Activated CD8-positive, alpha-beta memory T cell treated with anti-CD3 and anti-CD28 coated beads for 48 hours (primary cell): ENCODE data around the gene SGK1.
A peak's percentile ranks its signal among the peaks of the same experiment; 100 is the strongest.

Experiments used
- DNase-seq, 3 experiments: peaks; one replicate each; pipeline ENCODE4 v3.0.0-alpha.2; 2020; ENCODE audit warnings: low read depth in 2 of 3, low spot score in 2 of 3

The SGK1 gene

DNA sequence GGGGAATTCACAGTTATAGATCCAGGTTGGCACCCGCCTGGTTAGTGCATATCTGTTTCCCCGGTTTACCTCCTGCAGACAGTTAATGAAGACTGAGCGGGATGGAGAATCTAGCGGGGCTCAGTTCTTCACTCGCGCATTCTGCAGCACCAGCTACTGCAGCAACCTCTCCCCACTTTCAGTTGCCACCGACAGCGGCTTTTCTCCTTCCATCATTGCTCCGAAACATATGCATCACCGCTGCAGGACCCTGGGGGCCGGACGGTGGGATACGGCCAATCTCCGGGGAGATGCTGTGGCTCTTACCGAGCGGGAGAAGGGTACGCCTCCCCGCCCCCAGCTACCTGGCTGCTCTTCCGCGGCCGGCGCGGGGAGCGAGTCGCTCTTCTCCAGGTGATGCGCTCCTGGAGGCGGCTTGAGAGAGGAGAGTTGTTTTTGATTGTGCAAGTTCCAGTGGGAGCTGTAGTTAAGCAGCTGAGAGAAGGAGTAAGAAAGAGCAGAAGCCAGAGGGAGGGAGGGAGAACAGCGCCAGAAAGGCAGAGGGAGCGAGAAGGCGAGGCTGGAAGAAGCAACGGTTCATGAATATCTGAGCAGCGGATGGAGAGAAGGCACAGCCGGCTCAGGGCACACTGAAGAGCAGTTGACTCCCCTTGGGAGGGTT is at the start of gene SGK1:
Gene SGK1, minus strand, starts transcription at position 642 of the 661 bp plus-strand sequence. CDS start 652 bp downstream, outside the sequence.
- DNase-seq: peak in 1 of 3 experiments; percentile 4

DNA sequence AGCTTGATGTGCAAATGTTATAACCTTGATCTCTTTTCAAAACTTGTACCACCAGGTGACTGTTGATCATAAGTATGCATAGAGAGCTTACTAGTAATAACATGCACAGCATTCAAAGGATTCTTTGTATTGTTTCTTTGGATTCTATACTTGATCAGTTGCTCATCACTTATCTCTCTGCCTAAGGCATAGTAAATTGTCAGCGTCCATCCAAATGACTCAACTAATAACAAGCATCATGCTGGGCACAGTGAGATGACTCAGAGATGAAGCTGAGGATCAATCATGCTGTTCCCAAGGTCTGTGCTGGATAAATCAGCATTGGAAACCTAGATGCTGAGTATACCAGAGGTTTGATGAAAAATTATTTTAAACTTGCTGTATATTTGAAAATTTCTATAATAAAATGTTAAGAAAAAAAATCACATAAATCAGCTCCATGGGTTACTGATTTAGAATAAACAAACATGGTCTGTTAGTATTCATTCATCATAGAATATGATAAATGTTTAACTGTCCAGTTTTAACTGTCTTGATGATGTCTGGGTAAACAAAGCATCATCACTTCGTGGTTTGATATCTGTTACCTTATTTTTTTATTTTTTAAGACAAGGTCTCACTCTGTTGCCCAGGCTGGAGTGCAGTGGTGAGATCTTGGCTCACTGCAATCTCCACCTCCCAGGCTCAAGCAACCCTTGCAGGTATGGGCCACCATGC is 45.6 kb upstream of the SGK1 start:
- no peak for DNase-seq

DNA sequence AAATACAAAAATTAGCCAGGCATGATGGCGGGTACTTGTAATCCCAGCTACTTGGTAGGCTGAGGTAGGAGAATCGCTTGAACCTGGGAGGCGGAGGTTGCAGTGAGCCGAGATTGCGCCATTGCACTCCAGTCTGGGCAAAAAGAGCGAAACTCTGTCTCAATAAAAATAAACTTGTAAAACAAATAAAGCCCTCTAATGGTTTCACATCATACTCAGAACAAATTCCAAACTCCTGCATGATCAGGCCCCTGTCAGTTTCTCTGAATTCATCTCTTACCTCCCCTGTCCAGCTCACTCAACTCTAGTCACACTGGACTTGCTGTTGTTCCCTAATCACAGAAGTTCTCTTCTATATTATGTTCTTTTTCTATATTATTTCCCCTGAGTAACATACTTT is 43.1 kb upstream of the SGK1 start:
- no peak for DNase-seq

DNA sequence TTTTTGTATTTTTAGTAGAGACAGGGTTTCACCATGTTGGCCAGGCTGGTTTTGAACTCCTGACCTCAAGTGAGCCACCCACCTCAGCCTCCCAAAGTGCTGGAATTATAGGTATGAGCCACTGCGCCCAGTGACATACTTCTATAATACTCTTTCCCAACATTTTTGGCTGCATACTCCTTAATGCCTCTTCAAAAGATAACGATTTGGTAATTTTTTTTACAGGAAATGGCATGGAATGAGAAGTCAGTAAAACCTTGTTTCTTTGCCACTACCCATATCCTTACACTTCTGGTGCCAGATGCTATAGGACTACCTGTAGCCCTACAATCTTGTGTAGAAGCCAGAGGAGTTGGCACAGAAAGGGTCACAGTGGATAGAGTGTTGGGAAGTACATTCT is 41.4 kb upstream of the SGK1 start:
- no peak for DNase-seq

DNA sequence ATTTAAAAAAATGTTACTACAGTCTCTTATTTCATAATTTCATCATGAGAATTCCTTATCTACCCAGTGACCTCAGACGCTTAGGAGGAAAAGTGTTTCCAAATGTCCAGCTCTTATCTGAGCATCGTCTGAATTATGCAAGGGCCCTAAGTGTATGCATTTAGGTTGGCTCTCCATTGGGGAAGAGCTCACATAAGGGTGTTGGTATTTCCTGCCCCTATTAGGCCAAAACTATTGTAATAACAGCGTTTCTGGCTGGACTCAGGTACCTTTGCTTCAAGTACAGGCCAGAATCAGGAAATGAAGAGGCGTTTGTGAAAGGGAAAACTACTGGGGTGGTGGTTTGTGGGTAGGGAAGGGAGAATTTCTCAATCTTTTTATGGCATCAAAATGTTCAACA is 40.4 kb upstream of the SGK1 start:
- DNase-seq: no peak

DNA sequence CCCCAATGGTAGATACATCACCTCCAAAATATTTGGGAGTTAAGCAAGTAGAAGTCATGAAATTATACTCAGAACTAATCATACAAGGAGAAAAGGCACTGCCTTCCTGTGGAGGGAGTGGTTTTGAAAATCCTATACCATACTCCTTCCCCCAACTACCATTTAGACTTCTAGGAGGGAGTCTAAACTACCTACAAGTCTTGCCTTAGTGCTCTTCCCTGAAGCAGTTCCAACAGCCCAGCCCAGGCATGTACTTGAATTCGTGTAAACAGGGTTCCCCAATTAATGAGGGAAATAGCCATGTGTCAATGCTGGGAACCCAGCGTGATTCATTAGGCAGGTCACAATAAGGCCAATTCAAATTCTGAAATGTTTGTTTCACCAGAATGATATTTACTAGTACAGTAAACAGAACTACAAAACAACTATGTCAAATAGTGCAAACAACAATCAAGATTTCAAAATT is 39.1 kb upstream of the SGK1 start:
- no peak for DNase-seq

DNA sequence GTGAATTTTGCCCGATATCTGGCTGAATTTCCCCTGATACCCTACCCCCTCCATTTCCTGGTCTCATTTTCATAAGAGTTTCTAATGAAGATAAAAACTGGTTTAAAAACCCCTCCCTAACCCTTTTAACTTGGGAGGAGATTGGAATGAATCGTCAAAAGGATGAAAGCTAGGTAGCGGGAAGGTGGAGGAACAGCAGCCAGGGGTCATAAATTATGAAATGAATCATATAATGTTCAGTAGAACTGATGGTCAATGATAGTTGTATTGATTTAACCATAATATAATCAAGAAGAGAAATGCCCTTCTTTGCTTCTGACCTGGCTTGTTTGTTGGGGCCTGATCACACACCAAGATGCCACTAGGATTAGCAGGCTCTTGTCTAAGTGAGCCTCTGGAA is 38.5 kb upstream of the SGK1 start:
- no peak for DNase-seq

DNA sequence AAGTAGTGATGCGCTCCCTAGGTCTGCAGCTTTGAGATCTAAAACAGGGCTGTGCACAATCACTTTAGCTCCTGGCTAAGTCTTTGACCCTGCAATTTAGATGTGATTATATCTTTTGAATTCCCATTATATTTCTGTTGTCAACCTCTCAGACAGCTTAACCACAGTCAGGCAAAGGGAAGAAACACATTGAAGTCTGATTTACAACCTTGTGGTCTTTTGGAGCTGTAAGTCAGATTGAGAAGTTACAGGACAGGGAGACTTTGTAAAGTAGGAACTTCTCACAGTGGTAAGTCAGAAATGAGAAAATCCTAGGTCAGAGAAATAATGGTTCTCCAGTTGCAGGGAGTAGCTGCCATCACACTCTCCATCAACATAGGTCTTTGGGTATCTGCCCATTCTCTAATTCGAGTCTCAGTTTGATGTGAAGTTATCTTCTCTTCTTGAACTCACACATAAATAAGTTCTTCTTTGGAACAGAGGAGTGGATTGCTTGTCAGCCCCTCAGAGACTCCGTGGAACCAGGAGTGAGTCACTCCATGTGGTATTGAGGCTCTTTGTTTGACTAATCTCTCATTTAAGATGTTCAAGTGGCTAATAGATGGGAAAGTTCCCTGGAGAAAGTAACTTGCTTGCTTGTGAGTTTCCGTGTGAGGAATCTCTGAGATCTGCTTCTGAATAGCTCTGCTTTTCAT is 35.0 kb upstream of the SGK1 start:
- DNase-seq: no peak

DNA sequence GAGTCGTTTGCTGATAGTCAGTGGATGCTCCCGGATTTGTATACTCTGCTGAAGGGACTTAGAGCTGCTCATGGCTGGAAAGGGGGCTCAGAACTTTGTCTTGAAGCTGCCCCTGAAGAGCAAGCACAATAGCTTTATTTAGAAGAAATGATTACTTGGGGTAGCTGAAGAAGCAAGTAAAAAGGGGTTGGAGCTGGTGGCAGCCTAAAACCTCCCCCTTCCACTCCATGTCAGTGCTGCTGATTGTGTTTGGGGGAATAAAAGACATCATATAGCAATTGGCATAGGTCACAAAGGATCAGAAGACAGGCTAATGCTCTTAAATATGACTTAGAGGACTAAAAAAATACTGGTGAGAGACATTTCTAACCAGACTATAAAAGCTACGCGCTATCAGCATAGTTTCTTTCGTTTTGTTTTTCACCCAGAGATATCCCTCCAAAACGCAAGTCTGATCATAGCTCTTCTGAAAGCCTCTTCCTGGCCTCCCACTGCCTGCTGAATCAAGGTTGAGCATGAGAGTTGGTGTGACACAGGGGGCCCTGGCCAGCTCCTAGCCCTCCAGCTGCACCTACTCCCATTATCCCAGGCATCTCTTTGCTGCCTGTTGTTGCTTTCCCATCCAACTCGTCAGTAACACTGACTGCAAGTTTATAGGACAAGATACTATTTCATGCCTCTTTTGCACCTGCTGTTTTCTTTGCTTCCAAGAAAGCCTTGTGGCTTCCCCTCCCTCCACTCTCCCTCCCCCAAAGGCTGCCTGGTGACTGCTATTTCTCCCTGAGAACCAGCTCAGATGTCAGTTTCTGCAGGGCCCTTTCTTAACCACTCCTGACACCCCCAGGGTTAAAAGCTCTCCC is 33.9 kb upstream of the SGK1 start:
- DNase-seq: no peak

DNA sequence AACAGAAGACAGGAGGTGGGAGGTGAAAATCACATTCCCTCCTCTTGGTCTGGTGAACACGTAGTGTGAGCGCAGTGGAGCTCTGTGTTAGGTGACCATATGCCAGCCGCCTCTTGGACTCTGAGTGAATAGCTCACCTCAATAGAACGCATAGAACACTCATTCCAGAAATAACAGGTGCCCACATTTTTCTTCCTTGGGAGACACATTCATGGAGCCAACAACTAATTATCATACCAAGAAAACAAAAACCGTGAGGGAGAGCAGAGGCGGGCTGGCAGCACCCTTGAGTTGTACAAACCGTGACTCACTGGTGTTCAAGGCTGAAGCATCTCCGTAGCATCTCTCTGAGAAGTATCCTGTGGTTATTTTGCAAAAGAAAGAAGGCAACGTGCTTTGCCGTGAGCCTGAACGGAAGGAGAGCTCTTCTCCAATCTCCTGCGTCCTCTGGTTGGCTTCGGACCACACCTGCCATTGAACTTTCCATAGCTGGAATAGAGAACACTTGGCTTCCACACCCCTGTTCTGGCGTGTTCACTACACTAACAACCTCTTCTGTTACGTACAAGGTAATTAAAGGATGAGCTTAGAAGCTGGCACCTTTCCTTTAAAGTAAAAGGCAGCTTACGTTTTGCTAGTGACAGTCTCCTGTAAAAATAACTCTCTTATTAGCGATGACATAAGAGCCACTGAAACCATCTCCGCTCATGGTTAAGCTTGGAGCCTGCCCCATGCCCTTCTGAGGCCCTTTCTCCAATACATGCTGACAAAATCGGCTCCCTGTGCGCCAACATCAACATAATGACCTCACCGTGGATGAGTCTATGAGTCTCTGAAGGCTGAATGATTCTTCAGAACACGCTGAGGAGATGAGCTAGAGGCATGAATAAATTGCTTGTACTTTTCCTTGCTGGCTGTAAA is 30.2 kb upstream of the SGK1 start:
- no peak for DNase-seq

DNA sequence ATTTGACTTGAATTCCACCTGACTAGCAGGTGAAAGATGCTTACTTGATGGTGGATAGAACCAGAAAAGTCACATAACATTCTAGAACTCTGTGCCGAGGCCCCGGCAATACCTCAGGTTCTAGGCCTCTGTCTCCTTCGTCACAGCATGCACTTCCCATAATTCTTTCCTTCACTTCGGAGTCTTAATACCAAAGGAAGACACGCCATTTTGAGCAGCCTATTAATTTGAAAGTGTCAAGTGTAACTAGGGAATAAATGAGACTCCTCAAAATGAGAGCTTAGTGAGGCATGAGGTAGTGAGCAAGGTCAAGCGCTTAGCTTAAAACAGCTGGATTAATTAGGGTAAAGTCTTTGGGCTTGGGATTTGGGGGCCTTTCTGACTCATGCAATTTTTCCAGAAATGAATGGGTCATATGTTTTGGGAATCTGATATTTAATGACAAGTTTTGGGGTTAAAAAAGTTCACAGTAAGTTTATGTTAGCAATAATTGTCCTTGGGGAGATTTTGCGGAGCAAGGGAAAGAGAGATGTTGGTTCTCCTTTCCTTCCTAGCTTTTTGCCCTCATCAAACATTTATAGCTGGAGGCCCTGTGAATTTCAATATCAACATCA is 29.1 kb upstream of the SGK1 start:
- no peak for DNase-seq

DNA sequence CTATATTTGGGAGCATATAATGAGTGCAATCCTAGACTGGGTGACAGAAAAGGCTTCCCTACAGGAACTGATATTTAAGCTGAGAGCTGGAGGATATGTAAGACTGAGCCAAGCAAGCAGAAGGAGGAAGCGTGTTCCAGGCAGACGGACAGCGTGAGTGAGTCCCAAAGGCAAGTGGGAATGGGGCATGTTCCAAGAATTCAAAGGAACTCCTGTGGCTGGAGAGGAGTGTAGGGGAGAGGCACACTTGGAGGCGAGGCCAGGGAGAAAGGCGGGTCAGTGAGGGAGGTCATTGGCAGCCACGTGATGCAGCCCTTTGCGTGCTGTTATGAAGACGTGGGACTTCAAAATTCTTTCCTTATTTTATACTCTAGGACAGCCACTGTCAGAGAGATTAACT is 27.9 kb upstream of the SGK1 start:
- DNase-seq: no peak

DNA sequence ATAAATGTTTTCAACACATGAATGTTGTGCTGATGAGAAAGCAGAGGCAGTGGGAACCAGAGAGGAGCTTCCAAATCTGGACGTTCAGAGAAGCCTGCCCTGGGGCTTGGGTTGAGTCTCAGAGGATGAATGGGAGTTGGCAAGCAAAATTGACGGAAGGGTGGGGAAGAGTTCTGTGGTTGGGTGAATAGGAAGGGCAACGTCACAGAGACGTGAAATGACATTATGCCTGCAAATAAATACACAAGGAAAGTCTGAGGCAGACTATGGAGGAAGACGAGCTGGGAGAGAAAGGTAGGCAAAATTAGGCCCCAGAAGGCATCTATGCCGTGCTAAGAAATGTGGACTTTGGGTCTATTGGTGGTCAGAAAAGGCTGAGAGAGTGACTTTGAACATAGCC is 25.2 kb upstream of the SGK1 start:
- no peak for DNase-seq

DNA sequence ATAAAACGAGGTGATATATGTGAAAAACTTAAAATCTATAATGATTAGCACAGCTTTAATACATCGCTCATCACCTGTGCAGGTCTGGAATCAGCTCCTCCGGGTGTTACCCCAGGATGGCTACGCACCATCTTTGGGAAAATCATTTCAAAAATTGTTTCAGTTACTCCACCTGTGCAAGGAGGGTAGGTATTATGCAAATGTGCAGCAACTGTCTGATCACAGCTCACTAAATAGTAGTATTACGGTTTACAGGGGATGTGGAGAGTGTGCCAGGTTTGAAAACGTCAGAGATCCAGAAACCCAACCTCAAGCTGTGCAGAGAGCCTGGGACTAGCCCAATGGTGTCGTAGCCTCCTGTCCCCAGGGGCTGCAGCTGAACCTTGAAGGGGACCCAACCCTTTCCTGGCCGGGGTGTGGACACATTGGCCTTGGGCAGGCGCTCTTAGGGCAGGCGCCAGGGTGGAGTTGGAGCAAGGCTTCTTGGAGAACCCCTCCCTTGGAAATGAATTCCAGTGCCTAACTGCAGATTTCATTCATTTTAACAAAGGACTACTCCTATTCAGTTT is 24.2 kb upstream of the SGK1 start:
- DNase-seq: no peak

DNA sequence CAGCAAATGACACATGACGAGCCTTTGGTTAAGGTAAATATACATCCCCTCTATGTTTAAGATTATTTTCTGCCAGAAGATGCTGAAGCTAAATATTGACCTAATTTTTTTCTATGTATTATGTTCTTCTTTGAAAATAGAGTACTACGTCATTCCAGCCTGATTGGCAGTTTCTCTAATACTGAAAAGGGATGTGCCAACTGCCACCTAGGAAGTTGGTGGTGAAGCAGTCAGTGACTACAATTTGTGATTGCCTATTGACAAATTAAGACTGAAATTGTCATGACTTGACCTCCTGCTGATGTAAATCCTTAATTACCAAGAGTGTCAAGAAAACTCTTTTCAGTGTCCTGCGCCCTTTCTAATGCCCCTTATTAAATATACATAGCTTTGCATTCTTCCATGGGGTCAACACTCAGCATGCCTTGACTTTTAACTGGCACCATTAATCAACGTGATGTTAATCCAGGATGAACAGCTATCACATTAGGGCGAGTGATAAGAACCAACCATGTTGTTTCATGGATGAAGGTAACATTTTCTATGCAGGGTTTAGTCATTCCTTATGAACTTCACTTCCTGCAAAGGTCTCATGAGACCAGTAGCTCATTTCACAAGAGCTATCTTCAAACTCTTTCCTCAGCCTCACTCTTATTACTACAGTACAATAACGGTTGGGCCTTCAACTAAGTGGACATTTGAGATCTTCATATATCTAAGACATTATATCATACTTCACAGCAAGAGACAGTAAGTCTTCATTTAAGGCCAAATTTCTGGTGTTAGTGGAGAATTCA is 22.5 kb upstream of the SGK1 start:
- no peak for DNase-seq

DNA sequence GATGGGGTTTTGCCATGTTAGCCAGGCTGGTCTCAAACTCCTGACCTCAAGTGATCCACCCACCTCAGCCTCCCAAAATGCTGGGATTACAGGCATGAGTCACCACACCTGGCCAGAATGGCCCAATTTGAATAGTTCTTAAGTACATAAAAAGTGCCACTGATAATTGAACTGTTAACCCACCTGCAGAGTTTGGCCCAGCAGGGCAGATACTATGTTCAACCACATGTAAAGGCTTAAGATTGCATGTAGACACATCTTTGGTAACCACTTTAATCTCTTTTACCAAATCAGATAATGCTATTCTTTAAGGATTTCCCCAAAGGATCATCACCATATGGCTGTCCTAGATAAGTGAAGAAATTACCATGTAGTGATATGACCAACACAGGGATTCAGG is 21.3 kb upstream of the SGK1 start:
- DNase-seq: no peak

DNA sequence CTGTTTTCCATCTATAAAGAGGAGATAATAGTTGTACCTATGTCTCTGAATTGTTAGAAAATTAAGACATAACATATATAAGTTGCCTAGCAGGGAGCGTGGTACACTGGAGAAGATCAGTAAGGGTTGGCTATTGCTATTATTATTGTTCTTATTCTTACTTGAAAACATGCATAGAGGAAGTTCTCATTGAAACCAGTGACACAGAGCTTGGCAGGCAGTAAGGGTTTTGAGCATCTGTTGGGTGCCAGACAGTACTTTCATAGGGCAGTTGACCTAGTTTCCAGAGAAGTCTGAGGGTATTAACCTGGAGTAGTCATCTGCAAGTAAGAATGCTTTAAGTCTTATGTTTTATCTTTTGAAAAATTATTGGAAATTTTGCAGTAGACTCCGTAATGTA is 13.3 kb upstream of the SGK1 start:
- no peak for DNase-seq

DNA sequence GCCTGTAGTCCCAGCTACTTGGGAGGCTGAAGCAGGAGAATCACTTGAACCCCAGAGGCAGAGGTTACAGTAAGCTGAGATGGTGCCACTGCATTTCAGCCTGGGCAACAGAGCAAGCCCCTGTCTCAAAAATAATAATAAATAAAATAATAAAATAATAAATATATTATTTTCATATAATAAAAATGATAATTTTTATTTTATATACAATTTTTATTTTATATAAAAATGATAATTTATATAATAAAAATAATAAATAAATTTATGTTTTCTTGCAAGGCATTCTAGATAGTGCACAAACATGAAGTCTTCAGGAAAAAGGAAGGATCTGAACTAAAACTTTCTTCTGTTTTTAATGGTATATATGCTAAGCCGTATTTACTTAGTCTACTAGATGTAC is 12.6 kb upstream of the SGK1 start:
- no peak for DNase-seq

DNA sequence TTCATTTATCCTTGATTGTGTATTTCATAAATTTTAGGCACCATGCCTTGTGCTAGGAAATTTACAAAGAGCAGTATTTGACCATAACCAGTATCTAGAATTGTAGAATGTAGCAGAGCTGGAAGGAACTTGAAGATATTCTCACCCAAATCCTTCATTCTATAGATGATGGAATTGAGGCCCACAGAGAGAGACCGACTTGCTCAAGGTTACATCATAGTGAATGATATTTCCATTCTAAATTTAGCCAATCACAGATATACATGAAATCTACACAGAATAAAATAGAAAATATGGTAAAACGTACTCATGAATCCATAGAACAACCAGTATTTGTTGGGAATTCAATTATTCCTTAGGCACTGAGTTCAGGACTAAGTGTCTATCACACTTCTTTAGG is 10.9 kb upstream of the SGK1 start:
- no peak for DNase-seq
